Panc1 (cell line): Measurements from ENCODE around the gene ADAM10.

Experiments
- POLR2AphosphoS5 ChIP-seq: IDR thresholded peaks from 2 replicates; pipeline ENCODE4 v1.6.1; 2012; ENCODE audit warnings: mild to moderate bottlenecking, low read depth, low read length, moderate library complexity
- TF ChIP-seq, protein P1 (sequence below): fragments of 450-650 bp; IDR thresholded peaks from 2 replicates; pipeline ENCODE4 v1.5.1; 2017; ENCODE audit warnings: mild to moderate bottlenecking
- TF ChIP-seq, protein P2 (sequence below), 2 experiments: IDR thresholded peaks; 2 replicates each; pipeline ENCODE4 v1.6.1; 2011 to 2012; ENCODE audit warnings: low read depth in 2 of 2, control low read depth in 1 of 2, low read length in 1 of 2, mild to moderate bottlenecking in 1 of 2, moderate library complexity in 1 of 2; ENCODE audit not compliant: insufficient read depth in 1 of 2

DNA sequence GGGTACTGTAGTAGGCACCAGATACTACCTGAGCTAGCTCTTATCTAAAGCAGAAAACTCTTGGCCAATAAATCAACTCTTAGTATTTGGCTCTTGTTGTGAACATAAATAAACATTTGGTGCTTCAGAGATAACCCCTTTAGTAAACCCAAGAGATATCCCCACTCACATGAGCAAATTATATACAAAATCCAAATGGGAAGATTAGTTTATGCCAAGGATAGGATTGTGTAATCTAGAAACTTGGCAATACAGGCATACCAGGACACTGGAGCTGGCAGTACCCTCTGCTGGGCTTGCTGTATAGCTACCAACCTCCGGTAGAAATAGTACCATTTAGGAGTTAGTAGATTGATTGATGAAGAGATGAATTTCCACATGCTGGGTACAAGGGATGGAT lies 190.7 kb downstream of the ADAM10 start:
- TF ChIP-seq, protein P1, sequence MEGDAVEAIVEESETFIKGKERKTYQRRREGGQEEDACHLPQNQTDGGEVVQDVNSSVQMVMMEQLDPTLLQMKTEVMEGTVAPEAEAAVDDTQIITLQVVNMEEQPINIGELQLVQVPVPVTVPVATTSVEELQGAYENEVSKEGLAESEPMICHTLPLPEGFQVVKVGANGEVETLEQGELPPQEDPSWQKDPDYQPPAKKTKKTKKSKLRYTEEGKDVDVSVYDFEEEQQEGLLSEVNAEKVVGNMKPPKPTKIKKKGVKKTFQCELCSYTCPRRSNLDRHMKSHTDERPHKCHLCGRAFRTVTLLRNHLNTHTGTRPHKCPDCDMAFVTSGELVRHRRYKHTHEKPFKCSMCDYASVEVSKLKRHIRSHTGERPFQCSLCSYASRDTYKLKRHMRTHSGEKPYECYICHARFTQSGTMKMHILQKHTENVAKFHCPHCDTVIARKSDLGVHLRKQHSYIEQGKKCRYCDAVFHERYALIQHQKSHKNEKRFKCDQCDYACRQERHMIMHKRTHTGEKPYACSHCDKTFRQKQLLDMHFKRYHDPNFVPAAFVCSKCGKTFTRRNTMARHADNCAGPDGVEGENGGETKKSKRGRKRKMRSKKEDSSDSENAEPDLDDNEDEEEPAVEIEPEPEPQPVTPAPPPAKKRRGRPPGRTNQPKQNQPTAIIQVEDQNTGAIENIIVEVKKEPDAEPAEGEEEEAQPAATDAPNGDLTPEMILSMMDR, result no peak
- no peak for TF ChIP-seq POLR2AphosphoS5
- TF ChIP-seq, protein P2, sequence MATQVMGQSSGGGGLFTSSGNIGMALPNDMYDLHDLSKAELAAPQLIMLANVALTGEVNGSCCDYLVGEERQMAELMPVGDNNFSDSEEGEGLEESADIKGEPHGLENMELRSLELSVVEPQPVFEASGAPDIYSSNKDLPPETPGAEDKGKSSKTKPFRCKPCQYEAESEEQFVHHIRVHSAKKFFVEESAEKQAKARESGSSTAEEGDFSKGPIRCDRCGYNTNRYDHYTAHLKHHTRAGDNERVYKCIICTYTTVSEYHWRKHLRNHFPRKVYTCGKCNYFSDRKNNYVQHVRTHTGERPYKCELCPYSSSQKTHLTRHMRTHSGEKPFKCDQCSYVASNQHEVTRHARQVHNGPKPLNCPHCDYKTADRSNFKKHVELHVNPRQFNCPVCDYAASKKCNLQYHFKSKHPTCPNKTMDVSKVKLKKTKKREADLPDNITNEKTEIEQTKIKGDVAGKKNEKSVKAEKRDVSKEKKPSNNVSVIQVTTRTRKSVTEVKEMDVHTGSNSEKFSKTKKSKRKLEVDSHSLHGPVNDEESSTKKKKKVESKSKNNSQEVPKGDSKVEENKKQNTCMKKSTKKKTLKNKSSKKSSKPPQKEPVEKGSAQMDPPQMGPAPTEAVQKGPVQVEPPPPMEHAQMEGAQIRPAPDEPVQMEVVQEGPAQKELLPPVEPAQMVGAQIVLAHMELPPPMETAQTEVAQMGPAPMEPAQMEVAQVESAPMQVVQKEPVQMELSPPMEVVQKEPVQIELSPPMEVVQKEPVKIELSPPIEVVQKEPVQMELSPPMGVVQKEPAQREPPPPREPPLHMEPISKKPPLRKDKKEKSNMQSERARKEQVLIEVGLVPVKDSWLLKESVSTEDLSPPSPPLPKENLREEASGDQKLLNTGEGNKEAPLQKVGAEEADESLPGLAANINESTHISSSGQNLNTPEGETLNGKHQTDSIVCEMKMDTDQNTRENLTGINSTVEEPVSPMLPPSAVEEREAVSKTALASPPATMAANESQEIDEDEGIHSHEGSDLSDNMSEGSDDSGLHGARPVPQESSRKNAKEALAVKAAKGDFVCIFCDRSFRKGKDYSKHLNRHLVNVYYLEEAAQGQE (IDR thresholded peaks at IDR 0.05; ENCODE audit: insufficient read depth in 1 of 2, low read depth in 2 of 2, low read length in 1 of 2), result no peak
